ENCODE results near the gene COL16A1. TPM values are rescaled to one million over a fixed set of nuclear protein-coding genes. Genes with fewer than 3 reads are reported as not detected.

The COL16A1 gene
- polyA plus RNA-seq, 6 donors from 2014 or later, result 0.64 to 1.2 TPM; not detected in 4

DNA sequence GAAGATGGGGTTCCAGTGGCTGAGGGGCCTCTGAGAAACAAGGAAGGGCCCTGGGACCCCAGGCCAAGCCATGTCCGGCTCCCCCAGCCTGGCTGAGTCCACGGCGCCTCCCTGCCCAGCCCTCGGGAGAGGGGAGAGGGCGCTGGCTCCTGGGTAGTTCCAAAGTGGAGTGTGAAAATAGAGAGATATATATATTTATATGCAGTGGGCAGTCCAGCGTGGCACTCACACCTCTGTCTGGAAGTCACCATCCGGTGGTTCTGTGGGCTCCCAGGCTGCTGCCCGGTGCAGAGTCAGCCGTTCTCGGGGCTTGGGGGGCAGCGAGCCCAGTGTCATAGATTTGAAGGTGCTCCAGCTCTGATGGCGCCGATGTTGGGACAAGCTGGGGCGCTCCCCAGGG is 23.4 kb upstream of the COL16A1 start:
- no peak for ATAC-seq (ENCODE audit: low read depth in 2 of 2)
- Mint-ChIP-seq H3K4me1 (no peaks in the 10 kb centered on the region), H3K9me3 (peaks cover 0 to 5% (median 0%) of the 10 kb centered on the region in 7 donors)

GRCh38 chr1:31726715-31727114 is 22.9 kb upstream of the COL16A1 start:
- peaks cover 0 to 5% (median 0%) of the 10 kb centered on the region in 7 donors for H3K9me3 Mint-ChIP-seq
- no peaks in the 10 kb centered on the region for H3K4me1 Mint-ChIP-seq
- DNase-seq (no peak), ATAC-seq (ENCODE audit: low read depth in 2 of 2) (no peak)
- H3K4me3 Mint-ChIP-seq, result no peak overlapping the region
- H3K27me3 Mint-ChIP-seq, result peaks cover 9 to 23% (median 13%) of the 10 kb centered on the region in 3 donors
- no peak overlapping the region for H3K27ac Mint-ChIP-seq
- H3K36me3 Mint-ChIP-seq, result no peaks in the 10 kb centered on the region

More for the DNA sequence above, 23.4 kb upstream of the COL16A1 start:
- Mint-ChIP-seq H3K36me3 (no peaks in the 10 kb centered on the region), H3K4me3 (no peak overlapping the region), H3K27me3 (peaks cover 5 to 19% (median 8%) of the 10 kb centered on the region in 3 donors), H3K27ac (peak overlapping the region in 1 of 6 donors; percentile 67)
- DNase-seq, result no peak

DNA sequence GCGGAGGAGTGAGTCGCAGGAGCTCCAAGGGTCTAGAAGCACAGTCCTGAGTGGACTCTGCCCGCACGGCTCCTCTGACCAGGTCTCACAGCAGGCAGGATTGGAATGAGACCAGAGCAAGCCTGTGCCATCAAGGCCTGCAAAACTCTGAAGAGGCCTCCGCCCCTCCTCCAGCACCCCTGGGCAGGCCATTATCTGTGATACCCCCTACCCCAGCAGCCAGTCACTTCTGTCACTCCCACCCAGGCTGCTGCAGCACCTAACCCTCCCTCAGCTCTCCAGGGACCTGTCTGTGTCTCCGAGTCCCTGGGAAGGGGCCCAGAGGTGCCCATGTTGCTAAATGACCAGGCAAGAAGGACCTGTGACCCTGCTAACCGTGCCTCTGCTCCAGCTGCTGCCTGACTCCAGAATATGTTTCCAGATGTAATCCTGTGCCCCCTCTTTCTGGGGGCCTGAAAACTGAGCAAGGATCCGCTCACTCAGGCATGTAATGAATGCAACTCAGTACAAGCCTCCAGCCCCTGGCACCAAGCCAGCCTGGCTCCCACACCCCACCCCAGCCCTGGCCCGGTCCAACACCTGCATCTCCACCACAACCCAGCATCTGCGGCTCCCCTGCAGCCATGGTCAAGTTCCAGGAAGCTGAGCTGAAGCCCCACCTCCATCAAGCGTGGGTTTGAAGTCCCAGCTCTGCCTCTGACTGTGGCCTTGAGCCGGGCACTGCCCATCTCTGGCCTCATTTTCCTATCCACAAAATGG is 22.1 kb upstream of the COL16A1 start:
- ATAC-seq (ENCODE audit: low read depth in 2 of 2) (no peak), DNase-seq (no peak)
- Mint-ChIP-seq H3K9me3 (peaks cover 0 to 5% (median 0%) of the 10 kb centered on the region in 7 donors), H3K27ac (no peak overlapping the region), H3K27me3 (peaks cover 15 to 27% (median 21%) of the 10 kb centered on the region in 3 donors), H3K4me3 (no peak overlapping the region), H3K4me1 (no peaks in the 10 kb centered on the region), H3K36me3 (no peaks in the 10 kb centered on the region)

DNA sequence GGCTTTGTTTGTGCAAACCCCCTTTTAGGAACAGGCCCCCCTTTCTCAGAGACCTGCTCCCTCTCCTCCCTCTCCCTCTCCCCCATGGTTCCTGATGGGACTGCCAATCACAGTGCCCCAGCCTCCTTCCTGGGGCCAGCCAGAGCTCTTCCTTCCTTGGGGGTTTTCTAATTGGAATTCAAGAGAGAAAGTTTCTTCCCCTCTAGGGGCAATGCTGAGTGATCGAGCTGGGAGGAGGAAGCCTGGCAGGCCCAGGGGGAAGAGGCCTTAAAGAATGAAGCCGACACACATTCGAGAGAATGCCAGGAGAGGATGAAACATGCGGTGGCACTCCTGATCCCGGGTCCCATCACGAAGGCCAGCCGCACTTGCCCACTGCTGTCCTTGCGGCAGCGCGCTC is 21.3 kb upstream of the COL16A1 start:
- H3K9me3 Mint-ChIP-seq, result peaks cover 0 to 5% (median 0%) of the 10 kb centered on the region in 7 donors
- H3K4me1 Mint-ChIP-seq, result no peaks in the 10 kb centered on the region
- H3K27me3 Mint-ChIP-seq, result peaks cover 17 to 29% (median 29%) of the 10 kb centered on the region in 3 donors
- ATAC-seq (ENCODE audit: low read depth in 2 of 2) (no peak), DNase-seq (no peak)
- H3K27ac Mint-ChIP-seq, result peak overlapping the region in 1 of 6 donors; percentile 80
- no peaks in the 10 kb centered on the region for H3K36me3 Mint-ChIP-seq
- no peak overlapping the region for H3K4me3 Mint-ChIP-seq

- Mint-ChIP-seq H3K9me3 (peaks cover 0 to 5% (median 0%) of the 10 kb centered on the region in 7 donors), H3K27me3 (peaks cover 17 to 36% (median 34%) of the 10 kb centered on the region in 3 donors)
These were observed 20.1 kb upstream of the COL16A1 start for GRCh38 chr1:31723828-31724359.

GRCh38 chr1:31718327-31718897 is 14.6 kb upstream of the COL16A1 start:
- Mint-ChIP-seq H3K4me1 (peaks cover 15 to 20% (median 17%) of the 10 kb centered on the region in 3 donors), H3K27me3 (peaks cover 52 to 83% (median 75%) of the 10 kb centered on the region in 3 donors), H3K36me3 (no peaks in the 10 kb centered on the region), H3K9me3 (peaks cover 0 to 5% (median 0%) of the 10 kb centered on the region in 7 donors), H3K4me3 (no peak overlapping the region), H3K27ac (no peak overlapping the region)
- DNase-seq (no peak), ATAC-seq (ENCODE audit: low read depth in 2 of 2) (no peak)

More at GRCh38 chr1:31723828-31724359, 20.1 kb upstream of the COL16A1 start:
- H3K4me3 Mint-ChIP-seq, result no peak overlapping the region
- no peaks in the 10 kb centered on the region for H3K4me1 Mint-ChIP-seq
- no peaks in the 10 kb centered on the region for H3K36me3 Mint-ChIP-seq
- H3K27ac Mint-ChIP-seq, result no peak overlapping the region
- no peak for ATAC-seq (ENCODE audit: low read depth in 2 of 2)
- no peak for DNase-seq

DNA sequence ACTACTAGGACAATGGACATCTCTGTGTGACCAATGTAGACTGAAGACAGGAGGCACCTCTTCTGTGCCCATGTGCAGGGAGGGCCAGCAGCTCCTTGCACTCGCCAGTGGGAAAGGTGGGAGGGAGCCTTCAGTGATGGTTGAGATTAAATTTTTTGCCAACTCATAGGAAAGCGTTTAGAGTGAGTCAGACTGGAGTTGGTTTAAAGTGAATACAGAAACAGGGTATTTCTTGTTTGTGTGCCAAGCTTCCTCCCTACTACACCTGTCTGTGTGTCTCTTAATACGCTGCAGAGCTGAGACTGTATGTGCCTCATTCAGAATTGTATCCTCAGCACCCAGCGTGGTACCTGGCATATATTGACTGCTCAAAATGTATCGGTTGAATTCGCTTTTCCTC is 13.5 kb upstream of the COL16A1 start:
- peak overlapping the region in 1 of 6 donors; percentile 49 for H3K27ac Mint-ChIP-seq
- H3K4me3 Mint-ChIP-seq, result peak overlapping the region in 1 of 8 donors; percentile 53
- H3K36me3 Mint-ChIP-seq, result no peaks in the 10 kb centered on the region
- no peak for ATAC-seq (ENCODE audit: low read depth in 2 of 2)
- peaks cover 56 to 87% (median 75%) of the 10 kb centered on the region in 3 donors for H3K27me3 Mint-ChIP-seq
- peaks cover 0 to 3% (median 0%) of the 10 kb centered on the region in 7 donors for H3K9me3 Mint-ChIP-seq
- peaks cover 15 to 20% (median 17%) of the 10 kb centered on the region in 3 donors for H3K4me1 Mint-ChIP-seq
- DNase-seq, result no peak

GRCh38 chr1:31715873-31716220 is 12.0 kb upstream of the COL16A1 start:
- ATAC-seq (ENCODE audit: low read depth in 2 of 2) (no peak), DNase-seq (no peak)
- Mint-ChIP-seq H3K9me3 (peaks cover 0 to 3% (median 0%) of the 10 kb centered on the region in 7 donors), H3K4me3 (peak overlapping the region in 7 of 8 donors; percentile 67 to 91 (median 87)), H3K27me3 (peaks cover 54 to 83% (median 78%) of the 10 kb centered on the region in 3 donors), H3K36me3 (no peaks in the 10 kb centered on the region), H3K27ac (peak overlapping the region in 1 of 6 donors; percentile 42), H3K4me1 (peaks cover 15 to 20% (median 17%) of the 10 kb centered on the region in 3 donors)

GRCh38 chr1:31715087-31715872 is 11.5 kb upstream of the COL16A1 start:
- peak; percentile 70 to 71 for ATAC-seq (ENCODE audit: low read depth in 2 of 2)
- peaks cover 0 to 3% (median 0%) of the 10 kb centered on the region in 7 donors for H3K9me3 Mint-ChIP-seq
- peak overlapping the region in 4 of 6 donors; percentile 21 to 68 (median 46) for H3K27ac Mint-ChIP-seq
- DNase-seq, result no peak
- no peaks in the 10 kb centered on the region for H3K36me3 Mint-ChIP-seq
- peak overlapping the region; percentile 67 to 91 (median 88) for H3K4me3 Mint-ChIP-seq
- peaks cover 54 to 81% (median 79%) of the 10 kb centered on the region in 3 donors for H3K27me3 Mint-ChIP-seq
- H3K4me1 Mint-ChIP-seq, result peaks cover 15 to 20% (median 17%) of the 10 kb centered on the region in 3 donors

GRCh38 chr1:31714442-31715086 is 10.7 kb upstream of the COL16A1 start:
- peak; percentile 65 to 71 for ATAC-seq (ENCODE audit: low read depth in 2 of 2)
- Mint-ChIP-seq H3K36me3 (no peaks in the 10 kb centered on the region), H3K4me3 (peak overlapping the region; percentile 74 to 90 (median 85)), H3K27ac (peak overlapping the region in 1 of 6 donors; percentile 39), H3K27me3 (peaks cover 54 to 77% (median 73%) of the 10 kb centered on the region in 3 donors), H3K4me1 (peaks cover 15 to 20% (median 17%) of the 10 kb centered on the region in 3 donors), H3K9me3 (peaks cover 0 to 3% (median 0%) of the 10 kb centered on the region in 7 donors)
- DNase-seq, result no peak

DNA sequence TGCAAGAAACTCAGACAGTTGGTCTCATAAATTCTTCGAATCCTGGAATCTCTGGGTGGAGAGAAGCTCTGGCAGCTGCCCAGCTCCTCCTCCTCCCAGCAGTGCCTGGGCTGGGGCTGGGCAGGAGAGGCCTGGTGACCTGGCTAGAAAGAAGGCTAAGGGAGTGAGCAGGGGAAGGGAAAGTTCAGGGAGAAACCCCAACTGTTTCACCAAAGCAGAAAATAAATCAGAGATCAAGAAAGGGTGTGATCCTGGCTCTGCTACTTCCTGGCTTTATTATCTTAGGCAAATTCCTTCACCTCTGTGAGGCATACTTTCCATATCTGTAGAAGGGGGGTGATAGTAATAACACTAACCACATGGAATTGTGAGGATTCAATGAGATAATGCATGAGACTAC is 8.8 kb upstream of the COL16A1 start:
- H3K4me3 Mint-ChIP-seq, result peak overlapping the region in 2 of 8 donors; percentile 26 to 72
- no peaks in the 10 kb centered on the region for H3K36me3 Mint-ChIP-seq
- ATAC-seq (ENCODE audit: low read depth in 2 of 2), result no peak
- DNase-seq, result no peak
- no peak overlapping the region for H3K27ac Mint-ChIP-seq
- no peaks in the 10 kb centered on the region for H3K9me3 Mint-ChIP-seq
- H3K27me3 Mint-ChIP-seq, result peaks cover 60 to 80% (median 75%) of the 10 kb centered on the region in 3 donors
- peaks cover 24 to 31% (median 27%) of the 10 kb centered on the region in 3 donors for H3K4me1 Mint-ChIP-seq

- H3K27me3 Mint-ChIP-seq, result peaks cover 57 to 80% (median 75%) of the 10 kb centered on the region in 3 donors
- H3K9me3 Mint-ChIP-seq, result no peaks in the 10 kb centered on the region
- H3K4me3 Mint-ChIP-seq, result peak overlapping the region in 1 of 8 donors; percentile 49
- ATAC-seq (ENCODE audit: low read depth in 2 of 2) (no peak), DNase-seq (no peak)
- no peaks in the 10 kb centered on the region for H3K36me3 Mint-ChIP-seq
- peak overlapping the region in 1 of 6 donors; percentile 5 for H3K27ac Mint-ChIP-seq
- peaks cover 30 to 37% (median 32%) of the 10 kb centered on the region in 3 donors for H3K4me1 Mint-ChIP-seq
These were observed 8.3 kb upstream of the COL16A1 start for GRCh38 chr1:31712068-31712467.

Data from naive B cell (primary cell).